ENCODE results near the gene QRSL1. TPM values are rescaled to one million over a fixed set of nuclear protein-coding genes. Genes with fewer than 3 reads are reported as not detected.

Gene QRSL1
- total and polyA plus RNA-seq, 2 donors (not counting 3 experiments of a cell fraction or from before 2014, with no cell fraction given), result 4.3 to 11.3 TPM

GRCh38 chr6:106704327-106704726, 74.9 kb downstream of the QRSL1 start:
- intact Hi-C loops (cut with micrococcal nuclease), result no loop called here
- H3K9ac ChIP-seq (replicated peaks; ENCODE audit: extremely low read depth, insufficient read depth, low read length), result no peak overlapping the region
- no peak for TF ChIP-seq MYC (IDR thresholded peaks at IDR 0.05; ENCODE audit: low read depth, low read length)
- no peak for TF ChIP-seq GATA2 (IDR thresholded peaks at IDR 0.05; ENCODE audit: insufficient read depth, insufficient read length, low read depth, low read length)
- no peak for TF ChIP-seq JUN (IDR thresholded peaks at IDR 0.05; ENCODE audit: borderline replicate concordance, insufficient read depth, insufficient read length, low read depth)
- no peak for TF ChIP-seq CTCF (IDR thresholded peaks at IDR 0.05; ENCODE audit: extremely low read depth in 1 of 2, insufficient read depth in 1 of 2, low read depth in 1 of 2, low read length in 2 of 2)
- TF ChIP-seq FOS (IDR thresholded peaks at IDR 0.05; ENCODE audit: borderline replicate concordance, insufficient read depth, low read length), result no peak
- no peak for TF ChIP-seq POLR2AphosphoS5 (IDR thresholded peaks at IDR 0.05; ENCODE audit: insufficient read depth, low read depth, low read length)
- no peak for TF ChIP-seq POLR2A (IDR thresholded peaks at IDR 0.05; ENCODE audit: low read depth, low read length)
- no peak for TF ChIP-seq MAX (IDR thresholded peaks at IDR 0.05; ENCODE audit: insufficient read depth, insufficient read length)
- no peak for TF ChIP-seq EZH2 (IDR thresholded peaks at IDR 0.05; ENCODE audit: borderline replicate concordance, low read depth, low read length, severe bottlenecking)
- H3K27me3 ChIP-seq (ENCODE audit: control insufficient read depth in 2 of 2, insufficient read depth in 2 of 2, low read length in 2 of 2), result no peaks in the 10 kb centered on the region
- CTCF ChIA-PET, result no interaction called here
- dilution Hi-C loops (cut with MboI; ENCODE audit: extremely low pct_ligation_motif_present, low sequenced_read_pairs), result no loop called here
- no peaks in the 10 kb centered on the region for H3K36me3 ChIP-seq (ENCODE audit: control insufficient read depth in 2 of 2, extremely low read depth in 1 of 2, insufficient read depth in 2 of 2, low read length in 2 of 2)
- no peak overlapping the region for H3K27ac ChIP-seq (ENCODE audit: insufficient read depth, low read depth, low read length)
- BruUV-seq (replicated peaks), result no TSS peak
- H4K20me1 ChIP-seq (replicated peaks; ENCODE audit: control insufficient read depth, extremely low read depth, insufficient read depth, low read length), result no peaks in the 10 kb centered on the region
- H3K4me2 ChIP-seq (ENCODE audit: insufficient read depth, low read length), result no peak overlapping the region
- no peak overlapping the region for H3K4me3 ChIP-seq (replicated peaks in 1 of 3; ENCODE audit: insufficient read depth in 1 of 3, low read depth in 1 of 3, low read length in 3 of 3)
- no peaks in the 10 kb centered on the region for H3K9me1 ChIP-seq (replicated peaks; ENCODE audit: control insufficient read depth, extremely low read depth, insufficient read depth, low read length)
- no peaks in the 10 kb centered on the region for H3K4me1 ChIP-seq (ENCODE audit: control insufficient read depth, extremely low read depth, insufficient read depth, low read length)
- H3K79me2 ChIP-seq (ENCODE audit: control insufficient read depth, insufficient read depth, low read length), result no peaks in the 10 kb centered on the region
- no peak overlapping the region for H2AFZ ChIP-seq (ENCODE audit: low read depth, low read length)
- FAIRE-seq (no peak), DNase-seq (ENCODE audit: low read depth, low spot score) (no peak)
- POLR2A ChIA-PET, result no interaction called here
- H3K9me3 ChIP-seq (replicated peaks; ENCODE audit: control insufficient read depth, insufficient read depth, low read length), result no peaks in the 10 kb centered on the region

All from endothelial cell of umbilical vein (primary cell).